Ectodermal cell (in vitro differentiated cells): ENCODE measurements around the gene ALKBH7. TPM values are rescaled to one million over a fixed set of nuclear protein-coding genes. Genes with fewer than 3 reads are reported as not detected.
"Not testable (repeated sequence)": the region's sequence is repeated elsewhere in the genome, so short reads cannot be mapped to it uniquely, and the experiment has no call there.

Experiments
- H3K27ac ChIP-seq: 2 replicates; pipeline ENCODE4 v1.7.0; 2013; ENCODE audit warnings: mild to moderate bottlenecking, low read depth, low read length; ENCODE audit not compliant: insufficient read depth, poor library complexity, severe bottlenecking
- H3K27me3 ChIP-seq: 2 replicates; pipeline ENCODE4 v1.7.0; 2013; ENCODE audit warnings: mild to moderate bottlenecking, low read length; ENCODE audit not compliant: insufficient read depth, control insufficient read depth, poor library complexity, severe bottlenecking
- H3K36me3 ChIP-seq: one replicate; pipeline ENCODE4 v1.7.0; 2013; ENCODE audit warnings: low read length; ENCODE audit not compliant: control insufficient read depth, insufficient read depth
- H3K4me1 ChIP-seq: one replicate; pipeline ENCODE4 v1.7.0; 2013; ENCODE audit warnings: low read length; ENCODE audit not compliant: control insufficient read depth, insufficient read depth
- H3K4me3 ChIP-seq: 2 replicates; pipeline ENCODE4 v1.7.0; 2013; ENCODE audit warnings: low read depth, low read length, control low read depth; ENCODE audit not compliant: insufficient read depth
- H3K9me3 ChIP-seq: 2 replicates; pipeline ENCODE4 v1.7.0; 2013; ENCODE audit warnings: mild to moderate bottlenecking, low read length, moderate library complexity; ENCODE audit not compliant: control insufficient read depth
- WGBS, 2 experiments: methylation state at CpG; one replicate each; pipeline ENCODE4 v1.1.7; 2013; ENCODE audit warnings: missing lambda C conversion rate in 2 of 2; 5-methylcytosine and 5-hydroxymethylcytosine counted together
- polyA plus RNA-seq, 4 experiments: library from polyadenylated mRNA; stranded (reverse); fragments of 50-300 nt; gene quantifications; one replicate each; pipeline ENCODE4 v1.2.3, GENCODE V29; 2013

Gene ALKBH7
- 91.3 TPM for polyA plus RNA-seq (2013, experiment 1 of 4)
- polyA plus RNA-seq (2013, experiment 2 of 4), result 99.7 TPM
- polyA plus RNA-seq (2013, experiment 3 of 4), result 90.0 TPM
- polyA plus RNA-seq (2013, experiment 4 of 4), result 94.2 TPM

GRCh38 chr19:6372594-6373095 is at the start of gene ALKBH7:
TSS of gene ALKBH7 (plus strand) at chr19:6372794. CDS start at chr19:6372821, 27 bp downstream.
- H3K4me3 ChIP-seq, result peak within 1 kb of the TSS; percentile 54
- H3K36me3 ChIP-seq, result peaks cover 20% of the 10 kb centered on the region
- H3K27ac ChIP-seq, result peak within 1 kb of the TSS; percentile 96
- 0% methylated on average over 47 of the region's 47 CpGs for WGBS, 2 experiments
- no peaks in the 10 kb centered on the region for H3K27me3 ChIP-seq
- no peaks in the 10 kb centered on the region for H3K9me3 ChIP-seq
- H3K4me1 ChIP-seq, result no peaks in the 10 kb centered on the region

- H3K27ac ChIP-seq, result no peak overlapping the region
- no peaks in the 10 kb centered on the region for H3K4me1 ChIP-seq
- H3K27me3 ChIP-seq, result no peaks in the 10 kb centered on the region
- no peak overlapping the region for H3K4me3 ChIP-seq
- no peaks in the 10 kb centered on the region for H3K36me3 ChIP-seq
- no peaks in the 10 kb centered on the region for H3K9me3 ChIP-seq
- WGBS, 2 experiments, result 74 to 81% methylated on average over 4 of the region's 4 CpGs
Measured at GRCh38 chr19:6324757-6325156, 47.8 kb upstream of the ALKBH7 start.

- H3K4me3 ChIP-seq, result no peak overlapping the region
- WGBS, 2 experiments, result 74 to 81% methylated on average over 4 of the region's 4 CpGs
- H3K4me1 ChIP-seq, result no peaks in the 10 kb centered on the region
- no peaks in the 10 kb centered on the region for H3K36me3 ChIP-seq
- no peaks in the 10 kb centered on the region for H3K9me3 ChIP-seq
- no peaks in the 10 kb centered on the region for H3K27me3 ChIP-seq
- H3K27ac ChIP-seq, result no peak overlapping the region
Measured at GRCh38 chr19:6325614-6326013, 47.0 kb upstream of the ALKBH7 start.

GRCh38 chr19:6326815-6327214 is 45.8 kb upstream of the ALKBH7 start:
- Histone ChIP-seq H3K9me3 (no peaks in the 10 kb centered on the region), H3K36me3 (no peaks in the 10 kb centered on the region), H3K27ac (no peak overlapping the region), H3K27me3 (no peaks in the 10 kb centered on the region), H3K4me1 (no peaks in the 10 kb centered on the region), H3K4me3 (no peak overlapping the region)
- 85 to 86% methylated on average over 5 of the region's 5 CpGs for WGBS, 2 experiments

GRCh38 chr19:6333439-6333838 is 39.2 kb upstream of the ALKBH7 start, which contains the start of gene ACER1:
TSS of gene ACER1 (minus strand) at chr19:6333612. CDS start at chr19:6333551, 61 bp downstream.
- no peaks in the 10 kb centered on the region for H3K4me1 ChIP-seq
- no peak within 1 kb of the TSS for H3K27ac ChIP-seq
- H3K27me3 ChIP-seq, result no peaks in the 10 kb centered on the region
- no peaks in the 10 kb centered on the region for H3K9me3 ChIP-seq
- H3K36me3 ChIP-seq, result no peaks in the 10 kb centered on the region
- WGBS, 2 experiments, result 88 to 91% methylated on average over 17 of the region's 17 CpGs
- no peak within 1 kb of the TSS for H3K4me3 ChIP-seq

- H3K9me3 ChIP-seq, result no peaks in the 10 kb centered on the region
- 88 to 91% methylated on average over 4 to 5 of the region's 6 CpGs for whole genome bisulfite sequencing, 2 experiments
- no peak overlapping the region for H3K27ac ChIP-seq
- H3K4me1 ChIP-seq, result no peaks in the 10 kb centered on the region
- H3K27me3 ChIP-seq, result no peaks in the 10 kb centered on the region
- no peak overlapping the region for H3K4me3 ChIP-seq
- H3K36me3 ChIP-seq, result no peaks in the 10 kb centered on the region
Measured at GRCh38 chr19:6334490-6335285, 37.9 kb upstream of the ALKBH7 start.

GRCh38 chr19:6340493-6341201 is 31.9 kb upstream of the ALKBH7 start:
- no peaks in the 10 kb centered on the region for H3K4me1 ChIP-seq
- H3K4me3 ChIP-seq, result no peak overlapping the region
- no peak overlapping the region for H3K27ac ChIP-seq
- WGBS, 2 experiments, result 71% methylated on average over 14 of the region's 14 CpGs
- H3K36me3 ChIP-seq, result no peaks in the 10 kb centered on the region
- no peaks in the 10 kb centered on the region for H3K27me3 ChIP-seq
- no peaks in the 10 kb centered on the region for H3K9me3 ChIP-seq

GRCh38 chr19:6343462-6343861 is 29.1 kb upstream of the ALKBH7 start:
- Histone ChIP-seq H3K4me1 (no peaks in the 10 kb centered on the region), H3K4me3 (no peak overlapping the region), H3K9me3 (no peaks in the 10 kb centered on the region), H3K27ac (no peak overlapping the region), H3K36me3 (no peaks in the 10 kb centered on the region), H3K27me3 (no peaks in the 10 kb centered on the region)
- WGBS, 2 experiments, result 74 to 83% methylated on average over 1 of the region's 1 CpG

- 76 to 82% methylated on average over 2 of the region's 2 CpGs for WGBS, 2 experiments
- H3K9me3 ChIP-seq, result not testable (repeated sequence)
Measured at GRCh38 chr19:6349271-6349670, 23.3 kb upstream of the ALKBH7 start.

GRCh38 chr19:6350688-6351087 is 21.9 kb upstream of the ALKBH7 start:
- H3K36me3 ChIP-seq, result no peaks in the 10 kb centered on the region
- 91 to 93% methylated on average over 2 of the region's 2 CpGs for WGBS, 2 experiments
- no peaks in the 10 kb centered on the region for H3K9me3 ChIP-seq
- no peaks in the 10 kb centered on the region for H3K27me3 ChIP-seq
- no peak overlapping the region for H3K4me3 ChIP-seq
- no peaks in the 10 kb centered on the region for H3K4me1 ChIP-seq
- no peak overlapping the region for H3K27ac ChIP-seq

More at GRCh38 chr19:6349271-6349670, 23.3 kb upstream of the ALKBH7 start:
- H3K4me3 ChIP-seq, H3K27ac ChIP-seq, H3K36me3 ChIP-seq, H3K27me3 ChIP-seq, H3K4me1 ChIP-seq: not testable (repeated sequence)
